HCT116 (cell line): ENCODE results near the gene SNCAIP. TPM values are rescaled to one million over a fixed set of nuclear protein-coding genes. Genes with fewer than 3 reads are reported as not detected.

Experiments
- ATAC-seq: fragments of 200-7000 bp; cut with Tn5 transposase; 2 replicates; pipeline ENCODE4 v1.9.1; 2020; ENCODE audit warnings: mild to moderate bottlenecking, moderate library complexity
- BruUV-seq: library from RNA; stranded (reverse); fragments of 400-500 nt; replicated peaks from 2 replicates; lab custom pipeline; 2021; lab: Mats Ljungman, UMichigan
- CTCF ChIA-PET: fragments of 300-600 bp; sonication (Branson Sonifier 250); formaldehyde crosslinking; loops from one replicate; lab custom pipeline; 2021; ENCODE audit warnings: antibody characterized with exemption; lab: Charles Lee
- POLR2A ChIA-PET: fragments of 300-600, 350-600 bp; sonication (Branson Sonifier 250); formaldehyde crosslinking; loops from one replicate; lab custom pipeline; 2021; ENCODE audit warnings: antibody characterized with exemption; lab: Charles Lee
- RAD21 ChIA-PET, 2 experiments: fragments of 300-600 bp; sonication (Branson Sonifier 250); formaldehyde crosslinking; loops; one replicate each; lab custom pipeline; 2023; ENCODE audit warnings: low total read pairs in 2 of 2; ENCODE audit not compliant: uncharacterized antibody in 2 of 2, unreplicated experiment in 2 of 2, low non-redundant PET in 1 of 2; lab: Charles Lee
- DNase-seq: peaks from one replicate; pipeline ENCODE4 v3.0.0-alpha.2; 2010; ENCODE audit warnings: low read depth, low spot score
- H2AFZ ChIP-seq: fragments of 200-600 bp; shearing (Covaris generic), sonication (generic); 2 replicates; pipeline ENCODE4 v1.6.1; 2017; ENCODE audit warnings: low read depth, mixed run types, mixed read lengths, antibody characterized with exemption, low read length; ENCODE audit not compliant: poor library complexity, severe bottlenecking
- H3K27ac ChIP-seq: 2 replicates; pipeline ENCODE4 v1.5.1; 2012; ENCODE audit warnings: low read depth, low read length
- H3K27me3 ChIP-seq: fragments of 200-600 bp; sonication (generic); 2 replicates; pipeline ENCODE4 v1.6.1; 2016; ENCODE audit warnings: mixed run types, low read length, mixed read lengths; ENCODE audit not compliant: insufficient read depth
- H3K36me3 ChIP-seq, 2 experiments: fragments of 200-500 bp in 1 of 2; fragments of 200-600 bp in 1 of 2; sonication (Bioruptor generic) in 1 of 2; sonication (generic) in 1 of 2; 2 replicates each; pipeline versions ENCODE4 v1.5.1 to v1.6.1; 2014 to 2016; ENCODE audit warnings: low read length in 2 of 2, inconsistent platforms in 1 of 2, mixed read lengths in 1 of 2, mixed run types in 1 of 2; ENCODE audit not compliant: insufficient read depth in 2 of 2, control insufficient read depth in 1 of 2
- H3K4me1 ChIP-seq, 2 experiments: fragments of 200-600 bp in 1 of 2; sonication (generic) in 1 of 2; 2 replicates each; pipeline versions ENCODE4 v1.5.1 to v1.6.1; 2012 to 2017; ENCODE audit warnings: low read length in 2 of 2, inconsistent platforms in 1 of 2, mild to moderate bottlenecking in 1 of 2, mixed read lengths in 1 of 2, mixed run types in 1 of 2, moderate library complexity in 1 of 2; ENCODE audit not compliant: insufficient read depth in 2 of 2, control insufficient read depth in 1 of 2
- H3K4me2 ChIP-seq: fragments of 200-600 bp; sonication (generic); 2 replicates; pipeline ENCODE4 v1.6.1; 2017; ENCODE audit warnings: mixed run types, low read length, mixed read lengths
- H3K4me3 ChIP-seq, 2 experiments: fragments of 200-600 bp in 1 of 2; sonication (generic) in 1 of 2; replicated peaks in 1 of 2; 2 replicates each; pipeline ENCODE4 v1.5.1; 2011 to 2016; ENCODE audit warnings: low read length in 2 of 2, control low read depth in 1 of 2, low read depth in 1 of 2, mild to moderate bottlenecking in 1 of 2, mixed read lengths in 1 of 2, mixed run types in 1 of 2
- H3K79me2 ChIP-seq: fragments of 200-600 bp; sonication (generic); 2 replicates; pipeline ENCODE4 v1.6.1; 2017; ENCODE audit warnings: mild to moderate bottlenecking, mixed run types, low read length, moderate library complexity, mixed read lengths; ENCODE audit not compliant: insufficient read depth
- H3K9ac ChIP-seq: fragments of 200-600 bp; sonication (generic); 2 replicates; pipeline ENCODE4 v1.6.1; 2016; ENCODE audit warnings: low read length, mixed read lengths
- H3K9me2 ChIP-seq: fragments of 200-600 bp; sonication (generic), shearing (Covaris generic); 2 replicates; pipeline ENCODE4 v1.6.1; 2017; ENCODE audit warnings: mixed run types, mild to moderate bottlenecking, moderate library complexity; ENCODE audit not compliant: insufficient read depth
- H3K9me3 ChIP-seq, 2 experiments: fragments of 200-500 bp in 1 of 2; fragments of 200-600 bp in 1 of 2; sonication (Bioruptor generic) in 1 of 2; sonication (generic) in 1 of 2; 2 replicates each; pipeline ENCODE4 v1.6.1; 2014 to 2017; ENCODE audit warnings: low read length in 2 of 2, mixed read lengths in 2 of 2, inconsistent platforms in 1 of 2, low read depth in 1 of 2, mild to moderate bottlenecking in 1 of 2, mixed run types in 1 of 2, moderate library complexity in 1 of 2; ENCODE audit not compliant: control insufficient read depth in 1 of 2, insufficient read depth in 1 of 2
- H4K20me1 ChIP-seq: fragments of 200-600 bp; sonication (generic), shearing (Covaris generic); 2 replicates; pipeline ENCODE4 v1.6.1; 2017; ENCODE audit warnings: mixed run types, mild to moderate bottlenecking, moderate library complexity; ENCODE audit not compliant: insufficient read depth
- EGR1 ChIP-seq: IDR thresholded peaks from 2 replicates; pipeline ENCODE4 v1.6.1; 2012; ENCODE audit warnings: low read depth
- ELF1 ChIP-seq: IDR thresholded peaks from 2 replicates; pipeline ENCODE4 v1.6.1; 2012; ENCODE audit warnings: low read depth, borderline replicate concordance
- EZH2phosphoT487 ChIP-seq: fragments of 200-600 bp; IDR thresholded peaks from 2 replicates; pipeline ENCODE4 v1.6.1; 2018; ENCODE audit warnings: antibody characterized with exemption, borderline replicate concordance
- FOSL1 ChIP-seq: IDR thresholded peaks from 2 replicates; pipeline ENCODE4 v1.6.1; 2012; ENCODE audit warnings: low read depth
- JUND ChIP-seq: IDR thresholded peaks from 2 replicates; pipeline ENCODE4 v1.6.1; 2012
- POLR2A ChIP-seq: IDR thresholded peaks from 2 replicates; pipeline ENCODE4 v1.7.0; 2011; ENCODE audit warnings: borderline replicate concordance; ENCODE audit not compliant: insufficient read depth, insufficient read length; ENCODE audit errors: extremely low read depth
- POLR2AphosphoS5 ChIP-seq: IDR thresholded peaks from 2 replicates; pipeline ENCODE4 v1.6.1; 2011; ENCODE audit warnings: mild to moderate bottlenecking, low read depth, low read length, moderate library complexity
- SIN3A ChIP-seq: IDR thresholded peaks from 2 replicates; pipeline ENCODE4 v1.6.1; 2012; ENCODE audit warnings: low read depth
- SP1 ChIP-seq: IDR thresholded peaks from 2 replicates; pipeline ENCODE4 v1.6.1; 2012; ENCODE audit warnings: low read depth
- SRF ChIP-seq: IDR thresholded peaks from 2 replicates; pipeline ENCODE4 v1.6.1; 2012; ENCODE audit warnings: low read depth
- TCF7L2 ChIP-seq: IDR thresholded peaks from 2 replicates; pipeline ENCODE4 v1.7.0; 2011; ENCODE audit warnings: borderline replicate concordance, inconsistent platforms; ENCODE audit not compliant: insufficient read depth, insufficient read length; ENCODE audit errors: extremely low read depth
- YY1 ChIP-seq: IDR thresholded peaks from 2 replicates; pipeline ENCODE4 v1.6.1; 2011; ENCODE audit warnings: low read length, low read depth, moderate library complexity, mild to moderate bottlenecking; ENCODE audit not compliant: insufficient replicate concordance; ENCODE audit errors: extremely low read depth
- ZFX ChIP-seq: fragments of 450-650 bp; IDR thresholded peaks from 2 replicates; pipeline ENCODE4 v1.6.1; 2017
- ZNF274 ChIP-seq: fragments of 200-500 bp; sonication (Bioruptor generic); IDR thresholded peaks from 2 replicates; pipeline ENCODE4 v1.6.1; 2014; ENCODE audit warnings: mild to moderate bottlenecking, low read depth, low read length, inconsistent platforms
- intact Hi-C: fragments of 100-400 bp; cut with micrococcal nuclease; formaldehyde crosslinking; loops from 2 replicates; pipeline ENCODE4 v1.10.0; 2022
- total RNA-seq: library from RNA; stranded (reverse); gene quantifications from one replicate; pipeline ENCODE4 v1.2.1, GENCODE V29; 2021; ENCODE audit not compliant: unreplicated experiment
- TF ChIP-seq, protein P1 (sequence below): IDR thresholded peaks from 2 replicates; pipeline ENCODE4 v1.6.1; 2012; ENCODE audit warnings: low read depth
- TF ChIP-seq, protein P2 (sequence below), 3 experiments: fragments of 200-600 bp in 1 of 3; sonication (generic) in 1 of 3; IDR thresholded peaks in 2 of 3; conservative IDR thresholded peaks in 1 of 3; 2 replicates each; pipeline ENCODE4 v1.5.1; 2012 to 2017; ENCODE audit warnings: low read depth in 2 of 3, low read length in 2 of 3, antibody characterized with exemption in 1 of 3, borderline replicate concordance in 1 of 3, control low read depth in 1 of 3, mild to moderate bottlenecking in 1 of 3, mixed read lengths in 1 of 3, mixed run types in 1 of 3, moderate library complexity in 1 of 3; ENCODE audit not compliant: insufficient read depth in 1 of 3
- TF ChIP-seq, protein P3 (sequence below): IDR thresholded peaks from 2 replicates; pipeline ENCODE4 v1.6.1; 2011; ENCODE audit warnings: mild to moderate bottlenecking, low read length, moderate library complexity; ENCODE audit not compliant: insufficient replicate concordance; ENCODE audit errors: extremely low read depth
- TF ChIP-seq, protein P4 (sequence below): IDR thresholded peaks from 2 replicates; pipeline ENCODE4 v1.6.1; 2012

SNCAIP gene
- total RNA-seq, 1 experiment from 2014 or later: not detected

DNA sequence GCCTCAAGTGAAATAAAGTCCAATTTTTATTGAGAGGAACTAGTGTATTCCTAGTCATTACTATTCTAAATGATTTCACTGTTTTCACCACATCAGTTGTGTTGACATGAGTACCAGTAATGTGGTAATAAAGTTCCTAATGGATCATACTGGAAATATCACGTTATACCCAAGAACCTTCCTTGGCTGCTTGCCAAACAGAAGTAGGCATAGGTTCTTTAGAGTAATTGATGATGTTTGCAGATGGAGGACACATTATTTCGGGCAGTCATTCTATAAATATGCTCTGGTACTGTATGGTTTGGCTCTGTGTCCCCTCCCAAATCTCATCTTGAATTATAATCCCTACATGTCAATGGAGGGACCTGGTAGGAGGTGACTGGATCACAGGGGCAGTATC, 15.1 kb downstream of the SNCAIP start (continued):
- no peak for TF ChIP-seq POLR2AphosphoS5
- TF ChIP-seq, protein P1, sequence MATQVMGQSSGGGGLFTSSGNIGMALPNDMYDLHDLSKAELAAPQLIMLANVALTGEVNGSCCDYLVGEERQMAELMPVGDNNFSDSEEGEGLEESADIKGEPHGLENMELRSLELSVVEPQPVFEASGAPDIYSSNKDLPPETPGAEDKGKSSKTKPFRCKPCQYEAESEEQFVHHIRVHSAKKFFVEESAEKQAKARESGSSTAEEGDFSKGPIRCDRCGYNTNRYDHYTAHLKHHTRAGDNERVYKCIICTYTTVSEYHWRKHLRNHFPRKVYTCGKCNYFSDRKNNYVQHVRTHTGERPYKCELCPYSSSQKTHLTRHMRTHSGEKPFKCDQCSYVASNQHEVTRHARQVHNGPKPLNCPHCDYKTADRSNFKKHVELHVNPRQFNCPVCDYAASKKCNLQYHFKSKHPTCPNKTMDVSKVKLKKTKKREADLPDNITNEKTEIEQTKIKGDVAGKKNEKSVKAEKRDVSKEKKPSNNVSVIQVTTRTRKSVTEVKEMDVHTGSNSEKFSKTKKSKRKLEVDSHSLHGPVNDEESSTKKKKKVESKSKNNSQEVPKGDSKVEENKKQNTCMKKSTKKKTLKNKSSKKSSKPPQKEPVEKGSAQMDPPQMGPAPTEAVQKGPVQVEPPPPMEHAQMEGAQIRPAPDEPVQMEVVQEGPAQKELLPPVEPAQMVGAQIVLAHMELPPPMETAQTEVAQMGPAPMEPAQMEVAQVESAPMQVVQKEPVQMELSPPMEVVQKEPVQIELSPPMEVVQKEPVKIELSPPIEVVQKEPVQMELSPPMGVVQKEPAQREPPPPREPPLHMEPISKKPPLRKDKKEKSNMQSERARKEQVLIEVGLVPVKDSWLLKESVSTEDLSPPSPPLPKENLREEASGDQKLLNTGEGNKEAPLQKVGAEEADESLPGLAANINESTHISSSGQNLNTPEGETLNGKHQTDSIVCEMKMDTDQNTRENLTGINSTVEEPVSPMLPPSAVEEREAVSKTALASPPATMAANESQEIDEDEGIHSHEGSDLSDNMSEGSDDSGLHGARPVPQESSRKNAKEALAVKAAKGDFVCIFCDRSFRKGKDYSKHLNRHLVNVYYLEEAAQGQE: no peak
- TF ChIP-seq, all 23 proteins: peak for 0

DNA sequence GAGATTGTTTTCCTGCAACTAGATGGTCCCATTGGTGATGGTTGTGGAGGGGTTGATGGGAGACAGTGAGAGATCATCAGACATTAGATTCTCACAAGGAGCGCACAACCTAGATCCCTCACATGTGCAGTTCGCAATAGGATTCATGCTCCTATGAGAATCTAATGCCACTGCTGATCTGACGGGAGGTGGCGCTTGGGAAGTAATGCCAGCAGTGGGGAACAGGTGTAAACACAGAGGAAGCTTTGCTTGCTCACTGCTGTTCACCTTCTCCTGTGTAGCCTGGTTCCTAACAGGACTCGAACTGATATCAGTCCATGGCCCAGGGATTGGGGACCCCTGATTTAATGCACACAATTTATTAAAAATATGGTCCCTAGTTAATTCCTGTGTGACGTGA, 18.8 kb downstream of the SNCAIP start:
- no peak for TF ChIP-seq SIN3A
- TF ChIP-seq POLR2A: no peak
- TF ChIP-seq, protein P2, sequence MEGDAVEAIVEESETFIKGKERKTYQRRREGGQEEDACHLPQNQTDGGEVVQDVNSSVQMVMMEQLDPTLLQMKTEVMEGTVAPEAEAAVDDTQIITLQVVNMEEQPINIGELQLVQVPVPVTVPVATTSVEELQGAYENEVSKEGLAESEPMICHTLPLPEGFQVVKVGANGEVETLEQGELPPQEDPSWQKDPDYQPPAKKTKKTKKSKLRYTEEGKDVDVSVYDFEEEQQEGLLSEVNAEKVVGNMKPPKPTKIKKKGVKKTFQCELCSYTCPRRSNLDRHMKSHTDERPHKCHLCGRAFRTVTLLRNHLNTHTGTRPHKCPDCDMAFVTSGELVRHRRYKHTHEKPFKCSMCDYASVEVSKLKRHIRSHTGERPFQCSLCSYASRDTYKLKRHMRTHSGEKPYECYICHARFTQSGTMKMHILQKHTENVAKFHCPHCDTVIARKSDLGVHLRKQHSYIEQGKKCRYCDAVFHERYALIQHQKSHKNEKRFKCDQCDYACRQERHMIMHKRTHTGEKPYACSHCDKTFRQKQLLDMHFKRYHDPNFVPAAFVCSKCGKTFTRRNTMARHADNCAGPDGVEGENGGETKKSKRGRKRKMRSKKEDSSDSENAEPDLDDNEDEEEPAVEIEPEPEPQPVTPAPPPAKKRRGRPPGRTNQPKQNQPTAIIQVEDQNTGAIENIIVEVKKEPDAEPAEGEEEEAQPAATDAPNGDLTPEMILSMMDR (IDR thresholded peaks at IDR 0.05 in 2 of 3, conservative IDR thresholded peaks at IDR 0.05 in 1 of 3; ENCODE audit: borderline replicate concordance in 1 of 3, insufficient read depth in 1 of 3, low read depth in 2 of 3, low read length in 2 of 3): no peak
- no peak for TF ChIP-seq TCF7L2
- TF ChIP-seq, protein P3, sequence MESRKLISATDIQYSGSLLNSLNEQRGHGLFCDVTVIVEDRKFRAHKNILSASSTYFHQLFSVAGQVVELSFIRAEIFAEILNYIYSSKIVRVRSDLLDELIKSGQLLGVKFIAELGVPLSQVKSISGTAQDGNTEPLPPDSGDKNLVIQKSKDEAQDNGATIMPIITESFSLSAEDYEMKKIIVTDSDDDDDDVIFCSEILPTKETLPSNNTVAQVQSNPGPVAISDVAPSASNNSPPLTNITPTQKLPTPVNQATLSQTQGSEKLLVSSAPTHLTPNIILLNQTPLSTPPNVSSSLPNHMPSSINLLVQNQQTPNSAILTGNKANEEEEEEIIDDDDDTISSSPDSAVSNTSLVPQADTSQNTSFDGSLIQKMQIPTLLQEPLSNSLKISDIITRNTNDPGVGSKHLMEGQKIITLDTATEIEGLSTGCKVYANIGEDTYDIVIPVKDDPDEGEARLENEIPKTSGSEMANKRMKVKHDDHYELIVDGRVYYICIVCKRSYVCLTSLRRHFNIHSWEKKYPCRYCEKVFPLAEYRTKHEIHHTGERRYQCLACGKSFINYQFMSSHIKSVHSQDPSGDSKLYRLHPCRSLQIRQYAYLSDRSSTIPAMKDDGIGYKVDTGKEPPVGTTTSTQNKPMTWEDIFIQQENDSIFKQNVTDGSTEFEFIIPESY: no peak
- no peak for TF ChIP-seq SRF
- TF ChIP-seq EGR1: no peak
- TF ChIP-seq ZFX: no peak
- TF ChIP-seq JUND: no peak
- no peak for TF ChIP-seq SP1
- no peak for TF ChIP-seq FOSL1
- no peak for TF ChIP-seq ELF1
- no peak for TF ChIP-seq YY1
- TF ChIP-seq POLR2AphosphoS5: no peak
- TF ChIP-seq, protein P4, sequence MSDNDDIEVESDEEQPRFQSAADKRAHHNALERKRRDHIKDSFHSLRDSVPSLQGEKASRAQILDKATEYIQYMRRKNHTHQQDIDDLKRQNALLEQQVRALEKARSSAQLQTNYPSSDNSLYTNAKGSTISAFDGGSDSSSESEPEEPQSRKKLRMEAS: no peak
- TF ChIP-seq EZH2phosphoT487: no peak
- no peak for TF ChIP-seq ZNF274
- no peaks in the 10 kb centered on the region for H3K36me3 ChIP-seq
- intact Hi-C loops: no loop called here
- H3K9me3 ChIP-seq: no peaks in the 10 kb centered on the region
- ChIA-PET RAD21 (no interaction called here), CTCF (no interaction called here), POLR2A (no interaction called here)
- H2AFZ ChIP-seq: no peak overlapping the region
- no TSS peak for BruUV-seq
- no peaks in the 10 kb centered on the region for H3K4me1 ChIP-seq
- no peaks in the 10 kb centered on the region for H4K20me1 ChIP-seq
- ATAC-seq (no peak), DNase-seq (no peak)
- H3K27me3 ChIP-seq: no peaks in the 10 kb centered on the region
- H3K4me3 ChIP-seq: no peak overlapping the region
- H3K4me2 ChIP-seq: no peak overlapping the region
- no peaks in the 10 kb centered on the region for H3K9me2 ChIP-seq
- no peak overlapping the region for H3K9ac ChIP-seq
- H3K27ac ChIP-seq: no peak overlapping the region
- H3K79me2 ChIP-seq: no peaks in the 10 kb centered on the region
